Common myeloid progenitor, CD34-positive (primary cell): Measurements from ENCODE around the gene COPS8.

Source experiments
- CTCF ChIA-PET: fragments of 350-600 bp; sonication (Branson Sonifier 250); formaldehyde crosslinking; loops from one replicate; lab custom pipeline; 2021; ENCODE audit warnings: antibody characterized with exemption; lab: Charles Lee
- POLR2A ChIA-PET: fragments of 350-600 bp; sonication (Branson Sonifier 250); formaldehyde crosslinking; loops from one replicate; lab custom pipeline; 2021; ENCODE audit warnings: antibody characterized with exemption; lab: Charles Lee
- DNase-seq, 3 donors: peaks; one replicate each; pipeline versions ENCODE4 v3.0.0 to v3.0.0-alpha.2; 2013
- H3K27ac ChIP-seq, 2 experiments: 1 replicate in 1 of 2; 2 replicates in 1 of 2; pipeline ENCODE4 v1.7.0; 2013; ENCODE audit warnings: inconsistent platforms in 2 of 2, low read length in 2 of 2, mild to moderate bottlenecking in 2 of 2, low read depth in 1 of 2, moderate library complexity in 1 of 2; ENCODE audit not compliant: severe bottlenecking in 2 of 2, insufficient read depth in 1 of 2, poor library complexity in 1 of 2
- H3K27me3 ChIP-seq, 5 experiments: replicated peaks in 2 of 5; 1 replicate in 3 of 5; 2 replicates in 2 of 5; pipeline versions ENCODE4 v1.6.1 to v1.7.0; 2013; ENCODE audit warnings: low read length in 4 of 5, mild to moderate bottlenecking in 2 of 5, moderate library complexity in 2 of 5, inconsistent platforms in 1 of 5; ENCODE audit not compliant: insufficient read depth in 5 of 5, control insufficient read depth in 4 of 5
- H3K36me3 ChIP-seq, 4 experiments: 1 replicate in 2 of 4; 2 replicates in 2 of 4; pipeline versions ENCODE4 v1.6.1 to v1.7.0; 2013; ENCODE audit warnings: low read length in 3 of 4, control low read depth in 1 of 4, mild to moderate bottlenecking in 1 of 4; ENCODE audit not compliant: control insufficient read depth in 4 of 4, insufficient read depth in 4 of 4
- H3K4me1 ChIP-seq, 4 experiments: 1 replicate in 3 of 4; 2 replicates in 1 of 4; pipeline versions ENCODE4 v1.6.1 to v1.7.1; 2013; ENCODE audit warnings: low read length in 3 of 4, mild to moderate bottlenecking in 3 of 4, control low read depth in 1 of 4, inconsistent platforms in 1 of 4, moderate library complexity in 1 of 4; ENCODE audit not compliant: control insufficient read depth in 4 of 4, insufficient read depth in 4 of 4; ENCODE audit errors: control extremely low read depth in 1 of 4
- H3K4me3 ChIP-seq, 7 experiments: 1 replicate in 4 of 7; 2 replicates in 3 of 7; pipeline versions ENCODE4 v1.5.1 to v1.7.0; 2013; ENCODE audit warnings: mild to moderate bottlenecking in 7 of 7, low read length in 6 of 7, moderate library complexity in 6 of 7, inconsistent platforms in 2 of 7, low read depth in 2 of 7, control low read depth in 1 of 7; ENCODE audit not compliant: insufficient read depth in 4 of 7, control insufficient read depth in 1 of 7; ENCODE audit errors: extremely low read depth in 1 of 7
- H3K9me3 ChIP-seq, 5 experiments: 1 replicate in 4 of 5; 2 replicates in 1 of 5; pipeline versions ENCODE4 v1.6.1 to v1.7.1; 2013; ENCODE audit warnings: low read length in 4 of 5, mild to moderate bottlenecking in 2 of 5, inconsistent platforms in 1 of 5, low read depth in 1 of 5, moderate library complexity in 1 of 5; ENCODE audit not compliant: control insufficient read depth in 4 of 5, insufficient read depth in 2 of 5; ENCODE audit errors: control extremely low read depth in 1 of 5
- WGBS: methylation state at CpG from one replicate; pipeline ENCODE4 v1.1.5; 2013; ENCODE audit not compliant: insufficient coverage; 5-methylcytosine and 5-hydroxymethylcytosine counted together

The COPS8 gene

DNA sequence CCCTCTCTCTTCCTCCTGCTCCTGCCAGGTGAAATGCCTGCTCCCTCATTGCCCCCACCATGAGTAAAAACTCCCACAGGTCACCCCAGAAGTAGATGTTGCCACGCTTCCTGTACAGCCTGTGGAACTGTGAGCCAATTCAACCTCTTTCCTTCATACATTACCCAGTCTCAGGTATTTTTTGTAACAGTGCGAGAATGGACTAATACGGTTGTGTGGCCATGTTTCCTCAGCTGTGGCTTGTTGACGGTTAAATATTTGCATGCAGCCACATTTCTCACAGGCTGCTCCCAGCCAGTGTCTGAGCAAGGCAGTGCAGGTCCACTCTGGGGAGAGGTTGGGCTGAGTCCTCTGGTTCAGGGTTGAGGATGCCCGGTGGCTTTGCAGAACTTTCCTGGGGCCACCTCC, 27.8 kb upstream of the COPS8 start:
- H3K9me3 ChIP-seq, result no peaks in the 10 kb centered on the region
- 90% methylated on average over 5 of the region's 5 CpGs for WGBS
- POLR2A ChIA-PET, result no interaction called here
- CTCF ChIA-PET, result interaction anchor here (0.7 kb wide), 1 partner anchor 461 kb away, joined by 3 read pairs; no protein-coding TSS in a partner anchor
- H3K4me3 ChIP-seq, result no peak overlapping the region
- no peak overlapping the region for H3K27ac ChIP-seq
- no peaks in the 10 kb centered on the region for H3K4me1 ChIP-seq
- peaks cover 0 to 3% (median 0%) of the 10 kb centered on the region in 5 experiments for H3K27me3 ChIP-seq
- DNase-seq, result no peak
- no peaks in the 10 kb centered on the region for H3K36me3 ChIP-seq

DNA sequence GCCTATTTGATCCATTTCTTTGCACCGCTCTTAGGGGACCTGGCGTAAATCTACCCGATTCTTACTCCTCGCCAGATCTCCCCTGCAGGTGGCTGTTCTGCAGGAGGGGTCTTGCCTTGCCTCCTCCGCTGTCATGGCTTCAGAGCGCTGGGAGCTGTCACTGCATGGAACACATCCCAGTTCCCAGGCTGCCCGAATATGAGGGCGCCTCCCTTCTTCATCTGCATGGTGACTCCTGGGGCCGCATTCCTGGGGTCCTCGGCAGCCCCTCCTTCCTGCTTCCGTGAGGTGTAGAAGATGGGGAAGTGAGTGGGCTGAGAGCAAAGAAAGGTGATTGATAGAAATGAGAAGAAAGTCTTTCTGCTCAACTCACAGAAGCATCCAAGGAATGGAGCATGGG, 27.3 kb upstream of the COPS8 start:
- peaks cover 0 to under 1% (median 0%) of the 10 kb centered on the region in 5 experiments for H3K27me3 ChIP-seq
- H3K27ac ChIP-seq, result no peak overlapping the region
- no peaks in the 10 kb centered on the region for H3K9me3 ChIP-seq
- H3K4me3 ChIP-seq, result no peak overlapping the region
- H3K36me3 ChIP-seq, result no peaks in the 10 kb centered on the region
- H3K4me1 ChIP-seq, result no peaks in the 10 kb centered on the region
- DNase-seq, result no peak
- 92% methylated on average over 6 of the region's 11 CpGs for WGBS
- CTCF ChIA-PET, result no interaction called here
- POLR2A ChIA-PET, result no interaction called here

GRCh38 chr2:237059155-237059875, 26.4 kb upstream of the COPS8 start:
- no peaks in the 10 kb centered on the region for H3K9me3 ChIP-seq
- CTCF ChIA-PET, result interaction anchor here (1.1 to 1.6 kb wide), 3 partner anchors 9 to 716 kb away, joined by 3 read pairs; no protein-coding TSS in a partner anchor
- WGBS, result 92% methylated on average over 7 of the region's 8 CpGs
- no peaks in the 10 kb centered on the region for H3K27me3 ChIP-seq
- POLR2A ChIA-PET, result no interaction called here
- no peaks in the 10 kb centered on the region for H3K4me1 ChIP-seq
- DNase-seq, result no peak
- H3K4me3 ChIP-seq, result no peak overlapping the region
- H3K36me3 ChIP-seq, result no peaks in the 10 kb centered on the region
- H3K27ac ChIP-seq, result no peak overlapping the region

- no peaks in the 10 kb centered on the region for H3K36me3 ChIP-seq
- 41% methylated on average over 12 of the region's 15 CpGs for WGBS
- H3K4me3 ChIP-seq, result no peak overlapping the region
- H3K27ac ChIP-seq, result no peak overlapping the region
- H3K27me3 ChIP-seq, result no peaks in the 10 kb centered on the region
- DNase-seq, result peak; percentile 48 to 73 (median 59)
- no peaks in the 10 kb centered on the region for H3K4me1 ChIP-seq
- ChIA-PET CTCF (interaction anchor here (0.9 to 1.6 kb wide), 4 partner anchors 7 to 718 kb away, joined by 3 read pairs; no protein-coding TSS in a partner anchor), POLR2A (no interaction called here)
- no peaks in the 10 kb centered on the region for H3K9me3 ChIP-seq
These were observed 25.0 kb upstream of the COPS8 start for GRCh38 chr2:237060534-237061312.

- CTCF ChIA-PET, result interaction anchor here (0.9 to 1.3 kb wide), 5 partner anchors 10 to 708 kb away, joined by 3 read pairs; no protein-coding TSS in a partner anchor
- DNase-seq, result no peak
- no peaks in the 10 kb centered on the region for H3K36me3 ChIP-seq
- no peak overlapping the region for H3K4me3 ChIP-seq
- 94% methylated on average over 8 of the region's 12 CpGs for WGBS
- POLR2A ChIA-PET, result no interaction called here
- H3K27me3 ChIP-seq, result no peaks in the 10 kb centered on the region
- no peaks in the 10 kb centered on the region for H3K9me3 ChIP-seq
- H3K27ac ChIP-seq, result no peak overlapping the region
- no peaks in the 10 kb centered on the region for H3K4me1 ChIP-seq
These were observed 24.3 kb upstream of the COPS8 start for GRCh38 chr2:237061356-237061755.

GRCh38 chr2:237062585-237062984, 23.1 kb upstream of the COPS8 start:
- CTCF ChIA-PET, result interaction anchor here (1.0 to 1.3 kb wide), 3 partner anchors 9 to 714 kb away, joined by 3 read pairs; no protein-coding TSS in a partner anchor
- POLR2A ChIA-PET, result no interaction called here
- no peak for DNase-seq
- H3K4me1 ChIP-seq, result no peaks in the 10 kb centered on the region
- H3K9me3 ChIP-seq, result no peaks in the 10 kb centered on the region
- no peaks in the 10 kb centered on the region for H3K36me3 ChIP-seq
- no peak overlapping the region for H3K4me3 ChIP-seq
- WGBS, result 100% methylated on average over 4 of the region's 4 CpGs
- no peaks in the 10 kb centered on the region for H3K27me3 ChIP-seq
- no peak overlapping the region for H3K27ac ChIP-seq
